HEK293 (cell line): ENCODE results near the gene OCIAD1.

ENCODE experiments used
- ZNF433 ChIP-seq: fragments of 450-650 bp; formaldehyde crosslinking; IDR thresholded peaks from 2 replicates; pipeline ENCODE4 v1.5.1; 2016; ENCODE audit warnings: missing biosample characterization, missing genetic modification characterization, low read depth
- ZSCAN30 ChIP-seq: fragments of 450-650 bp; IDR thresholded peaks from 2 replicates; pipeline ENCODE4 v1.5.1; 2018; ENCODE audit warnings: missing biosample characterization, mild to moderate bottlenecking, missing genetic modification characterization, moderate library complexity
- TF ChIP-seq, protein P1 (sequence below): fragments of 450-650 bp; formaldehyde crosslinking; IDR thresholded peaks from 2 replicates; pipeline ENCODE4 v1.5.1; 2016; ENCODE audit warnings: missing biosample characterization, missing genetic modification characterization
- TF ChIP-seq, protein P2 (sequence below): sonication (generic); formaldehyde crosslinking; IDR thresholded peaks from 2 replicates; pipeline ENCODE4 v1.8.1; 2022; ENCODE audit warnings: mild to moderate bottlenecking, moderate library complexity, missing genetic modification reagents
- TF ChIP-seq, protein P3 (sequence below): fragments of 450-650 bp; IDR thresholded peaks from 2 replicates; pipeline ENCODE4 v1.5.1; 2018; ENCODE audit warnings: missing biosample characterization, mild to moderate bottlenecking, missing genetic modification characterization
- TF ChIP-seq, protein P4 (sequence below): fragments of 450-650 bp; formaldehyde crosslinking; IDR thresholded peaks from 2 replicates; pipeline ENCODE4 v1.5.1; 2016; ENCODE audit warnings: missing biosample characterization, missing genetic modification characterization
- TF ChIP-seq, protein P5 (sequence below): IDR thresholded peaks from 2 replicates; pipeline ENCODE4 v1.6.1; 2011; ENCODE audit warnings: mild to moderate bottlenecking, low read depth, low read length, borderline replicate concordance

DNA sequence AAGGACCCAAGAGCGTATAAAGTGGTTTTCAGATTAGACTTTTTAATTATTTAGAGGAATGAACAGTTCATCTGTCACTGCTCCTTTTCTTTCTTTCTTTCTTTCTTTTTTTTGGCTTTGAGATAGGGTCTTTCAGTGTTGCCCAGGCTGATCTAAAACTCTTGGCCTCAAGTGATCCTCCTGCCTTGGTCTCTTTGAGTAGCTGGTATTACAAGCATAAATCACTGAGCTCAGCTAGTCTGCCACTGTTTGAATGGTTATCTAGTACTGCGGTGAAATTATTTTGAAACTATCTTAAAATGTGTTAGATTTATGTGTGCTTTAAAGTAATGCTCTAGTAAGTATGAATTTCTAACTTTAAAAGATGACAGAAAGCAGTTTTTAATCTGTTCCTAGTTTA is 44.3 kb upstream of the OCIAD1 start:
- TF ChIP-seq, protein P1, sequence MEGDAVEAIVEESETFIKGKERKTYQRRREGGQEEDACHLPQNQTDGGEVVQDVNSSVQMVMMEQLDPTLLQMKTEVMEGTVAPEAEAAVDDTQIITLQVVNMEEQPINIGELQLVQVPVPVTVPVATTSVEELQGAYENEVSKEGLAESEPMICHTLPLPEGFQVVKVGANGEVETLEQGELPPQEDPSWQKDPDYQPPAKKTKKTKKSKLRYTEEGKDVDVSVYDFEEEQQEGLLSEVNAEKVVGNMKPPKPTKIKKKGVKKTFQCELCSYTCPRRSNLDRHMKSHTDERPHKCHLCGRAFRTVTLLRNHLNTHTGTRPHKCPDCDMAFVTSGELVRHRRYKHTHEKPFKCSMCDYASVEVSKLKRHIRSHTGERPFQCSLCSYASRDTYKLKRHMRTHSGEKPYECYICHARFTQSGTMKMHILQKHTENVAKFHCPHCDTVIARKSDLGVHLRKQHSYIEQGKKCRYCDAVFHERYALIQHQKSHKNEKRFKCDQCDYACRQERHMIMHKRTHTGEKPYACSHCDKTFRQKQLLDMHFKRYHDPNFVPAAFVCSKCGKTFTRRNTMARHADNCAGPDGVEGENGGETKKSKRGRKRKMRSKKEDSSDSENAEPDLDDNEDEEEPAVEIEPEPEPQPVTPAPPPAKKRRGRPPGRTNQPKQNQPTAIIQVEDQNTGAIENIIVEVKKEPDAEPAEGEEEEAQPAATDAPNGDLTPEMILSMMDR = no peak
- TF ChIP-seq, protein P2, sequence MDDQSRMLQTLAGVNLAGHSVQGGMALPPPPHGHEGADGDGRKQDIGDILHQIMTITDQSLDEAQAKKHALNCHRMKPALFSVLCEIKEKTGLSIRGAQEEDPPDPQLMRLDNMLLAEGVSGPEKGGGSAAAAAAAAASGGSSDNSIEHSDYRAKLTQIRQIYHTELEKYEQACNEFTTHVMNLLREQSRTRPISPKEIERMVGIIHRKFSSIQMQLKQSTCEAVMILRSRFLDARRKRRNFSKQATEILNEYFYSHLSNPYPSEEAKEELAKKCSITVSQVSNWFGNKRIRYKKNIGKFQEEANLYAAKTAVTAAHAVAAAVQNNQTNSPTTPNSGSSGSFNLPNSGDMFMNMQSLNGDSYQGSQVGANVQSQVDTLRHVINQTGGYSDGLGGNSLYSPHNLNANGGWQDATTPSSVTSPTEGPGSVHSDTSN (CRISPR knock-in tag) = no peak
- TF ChIP-seq, protein P3, sequence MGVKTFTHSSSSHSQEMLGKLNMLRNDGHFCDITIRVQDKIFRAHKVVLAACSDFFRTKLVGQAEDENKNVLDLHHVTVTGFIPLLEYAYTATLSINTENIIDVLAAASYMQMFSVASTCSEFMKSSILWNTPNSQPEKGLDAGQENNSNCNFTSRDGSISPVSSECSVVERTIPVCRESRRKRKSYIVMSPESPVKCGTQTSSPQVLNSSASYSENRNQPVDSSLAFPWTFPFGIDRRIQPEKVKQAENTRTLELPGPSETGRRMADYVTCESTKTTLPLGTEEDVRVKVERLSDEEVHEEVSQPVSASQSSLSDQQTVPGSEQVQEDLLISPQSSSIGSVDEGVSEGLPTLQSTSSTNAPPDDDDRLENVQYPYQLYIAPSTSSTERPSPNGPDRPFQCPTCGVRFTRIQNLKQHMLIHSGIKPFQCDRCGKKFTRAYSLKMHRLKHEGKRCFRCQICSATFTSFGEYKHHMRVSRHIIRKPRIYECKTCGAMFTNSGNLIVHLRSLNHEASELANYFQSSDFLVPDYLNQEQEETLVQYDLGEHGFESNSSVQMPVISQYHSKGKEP = no peak
- TF ChIP-seq, protein P4, sequence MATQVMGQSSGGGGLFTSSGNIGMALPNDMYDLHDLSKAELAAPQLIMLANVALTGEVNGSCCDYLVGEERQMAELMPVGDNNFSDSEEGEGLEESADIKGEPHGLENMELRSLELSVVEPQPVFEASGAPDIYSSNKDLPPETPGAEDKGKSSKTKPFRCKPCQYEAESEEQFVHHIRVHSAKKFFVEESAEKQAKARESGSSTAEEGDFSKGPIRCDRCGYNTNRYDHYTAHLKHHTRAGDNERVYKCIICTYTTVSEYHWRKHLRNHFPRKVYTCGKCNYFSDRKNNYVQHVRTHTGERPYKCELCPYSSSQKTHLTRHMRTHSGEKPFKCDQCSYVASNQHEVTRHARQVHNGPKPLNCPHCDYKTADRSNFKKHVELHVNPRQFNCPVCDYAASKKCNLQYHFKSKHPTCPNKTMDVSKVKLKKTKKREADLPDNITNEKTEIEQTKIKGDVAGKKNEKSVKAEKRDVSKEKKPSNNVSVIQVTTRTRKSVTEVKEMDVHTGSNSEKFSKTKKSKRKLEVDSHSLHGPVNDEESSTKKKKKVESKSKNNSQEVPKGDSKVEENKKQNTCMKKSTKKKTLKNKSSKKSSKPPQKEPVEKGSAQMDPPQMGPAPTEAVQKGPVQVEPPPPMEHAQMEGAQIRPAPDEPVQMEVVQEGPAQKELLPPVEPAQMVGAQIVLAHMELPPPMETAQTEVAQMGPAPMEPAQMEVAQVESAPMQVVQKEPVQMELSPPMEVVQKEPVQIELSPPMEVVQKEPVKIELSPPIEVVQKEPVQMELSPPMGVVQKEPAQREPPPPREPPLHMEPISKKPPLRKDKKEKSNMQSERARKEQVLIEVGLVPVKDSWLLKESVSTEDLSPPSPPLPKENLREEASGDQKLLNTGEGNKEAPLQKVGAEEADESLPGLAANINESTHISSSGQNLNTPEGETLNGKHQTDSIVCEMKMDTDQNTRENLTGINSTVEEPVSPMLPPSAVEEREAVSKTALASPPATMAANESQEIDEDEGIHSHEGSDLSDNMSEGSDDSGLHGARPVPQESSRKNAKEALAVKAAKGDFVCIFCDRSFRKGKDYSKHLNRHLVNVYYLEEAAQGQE = no peak
- TF ChIP-seq ZSCAN30 (tag by site-specific recombination) (no peak), ZNF433 (tag by site-specific recombination) (no peak)
- TF ChIP-seq, protein P5, sequence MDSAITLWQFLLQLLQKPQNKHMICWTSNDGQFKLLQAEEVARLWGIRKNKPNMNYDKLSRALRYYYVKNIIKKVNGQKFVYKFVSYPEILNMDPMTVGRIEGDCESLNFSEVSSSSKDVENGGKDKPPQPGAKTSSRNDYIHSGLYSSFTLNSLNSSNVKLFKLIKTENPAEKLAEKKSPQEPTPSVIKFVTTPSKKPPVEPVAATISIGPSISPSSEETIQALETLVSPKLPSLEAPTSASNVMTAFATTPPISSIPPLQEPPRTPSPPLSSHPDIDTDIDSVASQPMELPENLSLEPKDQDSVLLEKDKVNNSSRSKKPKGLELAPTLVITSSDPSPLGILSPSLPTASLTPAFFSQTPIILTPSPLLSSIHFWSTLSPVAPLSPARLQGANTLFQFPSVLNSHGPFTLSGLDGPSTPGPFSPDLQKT = no peak
